Stimulated activated CD8-positive, alpha-beta memory T cell treated with anti-CD3 and anti-CD28 coated beads, Interleukin-15, amount 100 ng/mL, for 1 hour (primary cell): ENCODE measurements around the gene ZNF304.
"Not testable (repeated sequence)": the region's sequence is repeated elsewhere in the genome, so short reads cannot be mapped to it uniquely, and the experiment has no call there.

Source experiments
- DNase-seq: peaks from one replicate; pipeline ENCODE4 v3.0.0-alpha.2; 2020; ENCODE audit warnings: low read depth

ZNF304 gene

GRCh38 chr19:57362419-57362818 lies 11.3 kb downstream of the ZNF304 start:
- DNase-seq: no peak

- peak; percentile 95 for DNase-seq
Measured at GRCh38 chr19:57362997-57363687, 12.1 kb downstream of the ZNF304 start, which contains the start of the genes TRAPPC2B and ZNF547. Gene TRAPPC2B, plus strand, starts transcription at chr19:57363551. Its CDS starts 1,283 bp downstream, at chr19:57364834. Gene ZNF547, plus strand, starts transcription at chr19:57363551. Its CDS starts 5,005 bp downstream, at chr19:57368556.

GRCh38 chr19:57363688-57364181 lies 12.7 kb downstream of the ZNF304 start:
- no peak for DNase-seq

GRCh38 chr19:57366776-57367175 lies 15.7 kb downstream of the ZNF304 start:
- DNase-seq: no peak

- DNase-seq: no peak
Measured at GRCh38 chr19:57374179-57374578, 23.1 kb downstream of the ZNF304 start.

GRCh38 chr19:57374647-57375046 lies 23.6 kb downstream of the ZNF304 start:
- not testable (repeated sequence) for DNase-seq

GRCh38 chr19:57376151-57376550 lies 25.1 kb downstream of the ZNF304 start:
- DNase-seq: no peak

GRCh38 chr19:57377498-57378146 lies 26.6 kb downstream of the ZNF304 start:
- DNase-seq: no peak

GRCh38 chr19:57380923-57381322 lies 29.9 kb downstream of the ZNF304 start:
- DNase-seq: no peak

GRCh38 chr19:57382806-57383488 lies 31.9 kb downstream of the ZNF304 start:
- no peak for DNase-seq

GRCh38 chr19:57389194-57389729 lies 38.2 kb downstream of the ZNF304 start:
- no peak for DNase-seq

GRCh38 chr19:57389730-57390598 lies 38.9 kb downstream of the ZNF304 start, which contains the start of gene ZNF548:
Gene ZNF548, plus strand, starts transcription at chr19:57389854. Its CDS starts 246 bp downstream, at chr19:57390100.
- peak; percentile 96 for DNase-seq

GRCh38 chr19:57395710-57396109 lies 44.6 kb downstream of the ZNF304 start:
- DNase-seq: no peak

GRCh38 chr19:57398868-57399267 lies 47.8 kb downstream of the ZNF304 start:
- no peak for DNase-seq

- no peak for DNase-seq
Measured at GRCh38 chr19:57403737-57404563, 52.9 kb downstream of the ZNF304 start.

- peak; percentile 55 for DNase-seq
Measured at GRCh38 chr19:57406516-57407123, 55.5 kb downstream of the ZNF304 start.
